ENCODE results near the gene CD2AP. TPM values are rescaled to one million over a fixed set of nuclear protein-coding genes. Genes with fewer than 3 reads are reported as not detected.

The CD2AP gene
- total RNA-seq, 2 donors from 2014 or later: 58.1 to 62.4 TPM

- WGBS, 2 experiments (ENCODE audit: insufficient coverage in 1 of 2, insufficient read length in 1 of 2): 75 to 92% methylated on average over 1 of the region's 1 CpG
- H3K27me3 ChIP-seq (ENCODE audit: control insufficient read depth, insufficient read depth, low read length, poor library complexity, severe bottlenecking): no peaks in the 10 kb centered on the region
- H3K36me3 ChIP-seq (ENCODE audit: control insufficient read depth, insufficient read depth, low read length): no peaks in the 10 kb centered on the region
- H3K27ac ChIP-seq (ENCODE audit: low read depth, low read length): no peak overlapping the region
- Mint-ChIP-seq H3K27me3 (ENCODE audit: insufficient read depth) (no peaks in the 10 kb centered on the region), H3K36me3 (ENCODE audit: low read depth) (no peaks in the 10 kb centered on the region), H3K9me3 (peaks cover 4% of the 10 kb centered on the region), H3K4me3 (no peak overlapping the region), H3K4me1 (peaks cover 14% of the 10 kb centered on the region), H3K27ac (no peak overlapping the region)
- no peak overlapping the region for H3K9ac ChIP-seq (ENCODE audit: extremely low read depth, low read length, poor library complexity, severe bottlenecking)
- DNase-seq: no peak
- no peak overlapping the region for H3K4me3 ChIP-seq (ENCODE audit: low read length)
- peaks cover 4% of the 10 kb centered on the region for H3K9me3 ChIP-seq (ENCODE audit: control insufficient read depth, low read length)
- TF ChIP-seq CTCF (conservative IDR thresholded peaks at IDR 0.05): no peak
- H3K4me1 ChIP-seq (ENCODE audit: control insufficient read depth, insufficient read depth, low read length): no peaks in the 10 kb centered on the region
Measured at GRCh38 chr6:47471911-47472310, 5.7 kb upstream of the CD2AP start.

- Mint-ChIP-seq H3K27ac (no peak overlapping the region), H3K9me3 (no peaks in the 10 kb centered on the region), H3K4me1 (peaks cover 10% of the 10 kb centered on the region)
Measured at GRCh38 chr6:47473791-47474346, 3.7 kb upstream of the CD2AP start.

GRCh38 chr6:47475319-47475816, 2.2 kb upstream of the CD2AP start:
- 94% methylated on average over 5 of the region's 5 CpGs; no CpG with 5 or more reads in 1 of the 2 experiments for WGBS, 2 experiments (ENCODE audit: insufficient coverage in 1 of 2, insufficient read length in 1 of 2)
- H3K4me3 Mint-ChIP-seq: no peak overlapping the region

More at GRCh38 chr6:47473791-47474346, 3.7 kb upstream of the CD2AP start:
- H3K4me1 ChIP-seq (ENCODE audit: control insufficient read depth, insufficient read depth, low read length): no peaks in the 10 kb centered on the region
- DNase-seq: no peak
- no peak overlapping the region for H3K9ac ChIP-seq (ENCODE audit: extremely low read depth, low read length, poor library complexity, severe bottlenecking)
- Mint-ChIP-seq H3K27me3 (ENCODE audit: insufficient read depth) (no peaks in the 10 kb centered on the region), H3K36me3 (ENCODE audit: low read depth) (no peaks in the 10 kb centered on the region), H3K4me3 (no peak overlapping the region)
- H3K36me3 ChIP-seq (ENCODE audit: control insufficient read depth, insufficient read depth, low read length): no peaks in the 10 kb centered on the region
- peaks cover 4% of the 10 kb centered on the region for H3K9me3 ChIP-seq (ENCODE audit: control insufficient read depth, low read length)
- H3K4me3 ChIP-seq (ENCODE audit: low read length): no peak overlapping the region
- WGBS, 2 experiments (ENCODE audit: insufficient coverage in 1 of 2, insufficient read length in 1 of 2): 79 to 100% methylated on average over 1 of the region's 1 CpG
- no peaks in the 10 kb centered on the region for H3K27me3 ChIP-seq (ENCODE audit: control insufficient read depth, insufficient read depth, low read length, poor library complexity, severe bottlenecking)
- H3K27ac ChIP-seq (ENCODE audit: low read depth, low read length): no peak overlapping the region
- no peak for TF ChIP-seq CTCF (conservative IDR thresholded peaks at IDR 0.05)

More at GRCh38 chr6:47475319-47475816, 2.2 kb upstream of the CD2AP start:
- no peak overlapping the region for H3K9ac ChIP-seq (ENCODE audit: extremely low read depth, low read length, poor library complexity, severe bottlenecking)
- no peak overlapping the region for H3K4me3 ChIP-seq (ENCODE audit: low read length)
- H3K27me3 Mint-ChIP-seq (ENCODE audit: insufficient read depth): no peaks in the 10 kb centered on the region
- no peaks in the 10 kb centered on the region for H3K4me1 ChIP-seq (ENCODE audit: control insufficient read depth, insufficient read depth, low read length)
- peaks cover 22% of the 10 kb centered on the region for H3K4me1 Mint-ChIP-seq
- no peaks in the 10 kb centered on the region for H3K27me3 ChIP-seq (ENCODE audit: control insufficient read depth, insufficient read depth, low read length, poor library complexity, severe bottlenecking)
- peaks cover 4% of the 10 kb centered on the region for H3K9me3 ChIP-seq (ENCODE audit: control insufficient read depth, low read length)
- no peak overlapping the region for H3K27ac Mint-ChIP-seq
- H3K36me3 Mint-ChIP-seq (ENCODE audit: low read depth): no peaks in the 10 kb centered on the region
- H3K36me3 ChIP-seq (ENCODE audit: control insufficient read depth, insufficient read depth, low read length): no peaks in the 10 kb centered on the region
- no peak for DNase-seq
- H3K27ac ChIP-seq (ENCODE audit: low read depth, low read length): no peak overlapping the region
- no peak for TF ChIP-seq CTCF (conservative IDR thresholded peaks at IDR 0.05)
- no peaks in the 10 kb centered on the region for H3K9me3 Mint-ChIP-seq

All from endodermal cell (in vitro differentiated cells).